Measurements from ENCODE around the gene MEN1. TPM values are rescaled to one million over a fixed set of nuclear protein-coding genes. Genes with fewer than 3 reads are reported as not detected.
A peak's percentile ranks its signal among the peaks of the same experiment; 100 is the strongest.

MEN1 gene
- total and polyA plus RNA-seq, 2 experiments from 2014 or later = 27.7 to 57.5 TPM

DNA sequence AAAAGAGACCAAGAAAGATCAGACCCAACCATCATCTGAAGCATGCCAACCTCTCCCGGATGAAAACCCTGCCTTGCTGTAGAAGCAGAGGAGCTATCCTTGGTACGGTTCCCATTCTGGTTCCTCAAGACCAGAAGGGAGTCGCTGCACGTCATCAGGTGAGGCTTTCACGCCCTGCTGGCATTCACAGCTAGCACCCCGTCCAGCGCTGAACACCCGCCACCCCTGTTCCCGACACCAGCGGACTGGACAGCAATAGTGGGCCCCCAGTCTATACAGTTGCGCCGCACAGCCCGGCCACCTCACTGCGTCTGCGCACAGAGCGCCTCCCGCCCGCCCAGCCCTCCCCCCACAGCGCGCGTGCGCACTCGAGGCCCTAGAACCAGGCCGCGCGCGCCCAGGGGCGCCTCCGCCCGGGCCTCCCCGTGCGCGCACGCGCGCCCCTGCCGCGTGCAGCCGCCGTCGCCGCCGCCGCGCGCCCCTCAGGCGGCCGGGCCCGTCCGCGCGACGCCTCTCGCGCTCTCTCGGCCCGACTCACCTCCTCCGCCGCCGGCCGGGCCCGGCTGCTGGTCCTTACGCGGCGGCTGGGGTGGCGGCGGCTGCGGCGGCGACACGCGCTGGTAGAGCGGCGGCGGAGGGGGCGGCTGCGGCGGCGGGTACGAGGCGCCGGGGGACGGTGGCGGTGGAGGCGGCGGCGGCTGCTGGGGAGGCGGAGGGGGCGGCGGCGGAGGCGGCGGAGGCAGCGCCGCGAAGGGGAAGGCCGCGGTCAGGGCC lies 32.7 kb downstream of the MEN1 start:
- peak overlapping the region; percentile 87 for H3K4me3 ChIP-seq
- TF ChIP-seq, protein P1, sequence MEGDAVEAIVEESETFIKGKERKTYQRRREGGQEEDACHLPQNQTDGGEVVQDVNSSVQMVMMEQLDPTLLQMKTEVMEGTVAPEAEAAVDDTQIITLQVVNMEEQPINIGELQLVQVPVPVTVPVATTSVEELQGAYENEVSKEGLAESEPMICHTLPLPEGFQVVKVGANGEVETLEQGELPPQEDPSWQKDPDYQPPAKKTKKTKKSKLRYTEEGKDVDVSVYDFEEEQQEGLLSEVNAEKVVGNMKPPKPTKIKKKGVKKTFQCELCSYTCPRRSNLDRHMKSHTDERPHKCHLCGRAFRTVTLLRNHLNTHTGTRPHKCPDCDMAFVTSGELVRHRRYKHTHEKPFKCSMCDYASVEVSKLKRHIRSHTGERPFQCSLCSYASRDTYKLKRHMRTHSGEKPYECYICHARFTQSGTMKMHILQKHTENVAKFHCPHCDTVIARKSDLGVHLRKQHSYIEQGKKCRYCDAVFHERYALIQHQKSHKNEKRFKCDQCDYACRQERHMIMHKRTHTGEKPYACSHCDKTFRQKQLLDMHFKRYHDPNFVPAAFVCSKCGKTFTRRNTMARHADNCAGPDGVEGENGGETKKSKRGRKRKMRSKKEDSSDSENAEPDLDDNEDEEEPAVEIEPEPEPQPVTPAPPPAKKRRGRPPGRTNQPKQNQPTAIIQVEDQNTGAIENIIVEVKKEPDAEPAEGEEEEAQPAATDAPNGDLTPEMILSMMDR (IDR thresholded peaks at IDR 0.05; ENCODE audit: low read depth, low read length) = no peak
- H3K27me3 ChIP-seq = no peaks in the 10 kb centered on the region
- peaks cover 35% of the 10 kb centered on the region for H3K36me3 ChIP-seq
- H3K4me1 ChIP-seq (ENCODE audit: low read depth) = peaks cover 21% of the 10 kb centered on the region
- peak overlapping the region; percentile 99 for H3K27ac ChIP-seq
- peak; percentile 83 to 90 for DNase-seq (ENCODE audit: low read depth in 1 of 2, low spot score in 1 of 2)
- no peaks in the 10 kb centered on the region for H3K9me3 ChIP-seq (ENCODE audit: low read depth)

DNA sequence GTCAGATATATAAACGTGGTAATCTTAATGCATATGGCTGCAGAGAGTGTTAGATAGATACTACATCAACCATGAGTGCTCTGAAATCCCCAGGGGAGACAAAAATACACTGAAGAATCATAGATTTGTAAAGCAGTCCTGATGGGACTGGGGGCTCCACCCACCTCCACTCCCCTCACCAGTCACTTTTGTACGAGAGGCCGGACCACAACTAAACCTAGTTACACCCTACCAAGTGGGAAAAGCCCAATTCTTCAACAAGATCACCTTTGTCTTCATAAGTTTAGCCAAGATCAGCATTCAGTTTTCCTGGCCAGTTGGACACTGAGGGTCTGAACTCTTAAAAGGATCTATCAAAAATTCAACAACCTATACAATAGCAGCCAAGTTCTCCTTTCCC lies 33.5 kb downstream of the MEN1 start:
- H3K9me3 ChIP-seq (ENCODE audit: low read depth) = no peaks in the 10 kb centered on the region
- H3K4me1 ChIP-seq (ENCODE audit: low read depth) = peaks cover 21% of the 10 kb centered on the region
- DNase-seq (ENCODE audit: low read depth in 1 of 2, low spot score in 1 of 2) = no peak
- peaks cover 42% of the 10 kb centered on the region for H3K36me3 ChIP-seq
- TF ChIP-seq, protein P1 (IDR thresholded peaks at IDR 0.05; ENCODE audit: low read depth, low read length) = no peak
- H3K27me3 ChIP-seq = no peaks in the 10 kb centered on the region
- H3K27ac ChIP-seq = peak overlapping the region; percentile 69
- H3K4me3 ChIP-seq = peak overlapping the region; percentile 87

DNA sequence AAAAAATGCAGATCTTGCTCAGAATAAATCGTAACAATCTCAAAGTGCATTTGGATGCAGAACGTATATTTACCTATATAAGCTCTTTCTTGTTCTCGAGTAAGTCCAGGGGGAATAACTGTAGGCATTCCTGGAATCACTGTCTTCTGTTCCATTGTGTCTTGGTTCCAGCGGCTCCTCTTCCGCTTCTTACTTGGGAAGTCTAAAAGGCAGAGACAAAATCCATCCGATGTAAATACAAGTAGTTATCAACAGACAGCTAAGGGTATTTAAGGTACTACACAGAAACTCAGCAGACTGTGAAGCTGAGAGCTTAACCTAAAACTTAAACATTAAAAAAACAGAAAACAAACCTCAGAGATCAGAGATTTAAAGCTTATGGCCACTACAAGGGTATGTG lies 33.9 kb downstream of the MEN1 start:
- H3K4me1 ChIP-seq (ENCODE audit: low read depth) = peaks cover 21% of the 10 kb centered on the region
- DNase-seq (ENCODE audit: low read depth in 1 of 2, low spot score in 1 of 2) = no peak
- TF ChIP-seq, protein P1 (IDR thresholded peaks at IDR 0.05; ENCODE audit: low read depth, low read length) = no peak
- peaks cover 47% of the 10 kb centered on the region for H3K36me3 ChIP-seq
- no peak overlapping the region for H3K27ac ChIP-seq
- no peaks in the 10 kb centered on the region for H3K27me3 ChIP-seq
- H3K9me3 ChIP-seq (ENCODE audit: low read depth) = no peaks in the 10 kb centered on the region
- H3K4me3 ChIP-seq = peak overlapping the region; percentile 87

DNA sequence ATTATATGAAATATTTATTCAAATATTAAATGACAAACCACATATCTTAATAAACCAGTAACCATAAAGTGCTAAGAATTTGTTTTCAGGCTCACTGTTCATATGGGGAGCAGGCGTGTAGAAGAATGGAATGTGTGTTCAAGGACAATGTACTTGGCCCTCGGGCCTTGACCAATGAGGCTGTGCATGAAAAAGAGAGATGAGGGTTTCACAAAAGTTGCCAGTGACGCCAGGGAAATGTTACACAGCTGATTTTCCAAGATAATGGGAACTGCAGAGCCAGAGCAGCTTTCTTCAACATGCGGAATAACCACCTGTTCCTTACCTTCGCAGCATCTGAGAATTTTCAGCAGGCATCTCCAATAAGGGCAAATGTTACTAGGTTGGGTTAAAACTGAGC lies 36.2 kb downstream of the MEN1 start:
- Histone ChIP-seq H3K27ac (no peak overlapping the region), H3K4me1 (ENCODE audit: low read depth) (peaks cover 15% of the 10 kb centered on the region)

DNA sequence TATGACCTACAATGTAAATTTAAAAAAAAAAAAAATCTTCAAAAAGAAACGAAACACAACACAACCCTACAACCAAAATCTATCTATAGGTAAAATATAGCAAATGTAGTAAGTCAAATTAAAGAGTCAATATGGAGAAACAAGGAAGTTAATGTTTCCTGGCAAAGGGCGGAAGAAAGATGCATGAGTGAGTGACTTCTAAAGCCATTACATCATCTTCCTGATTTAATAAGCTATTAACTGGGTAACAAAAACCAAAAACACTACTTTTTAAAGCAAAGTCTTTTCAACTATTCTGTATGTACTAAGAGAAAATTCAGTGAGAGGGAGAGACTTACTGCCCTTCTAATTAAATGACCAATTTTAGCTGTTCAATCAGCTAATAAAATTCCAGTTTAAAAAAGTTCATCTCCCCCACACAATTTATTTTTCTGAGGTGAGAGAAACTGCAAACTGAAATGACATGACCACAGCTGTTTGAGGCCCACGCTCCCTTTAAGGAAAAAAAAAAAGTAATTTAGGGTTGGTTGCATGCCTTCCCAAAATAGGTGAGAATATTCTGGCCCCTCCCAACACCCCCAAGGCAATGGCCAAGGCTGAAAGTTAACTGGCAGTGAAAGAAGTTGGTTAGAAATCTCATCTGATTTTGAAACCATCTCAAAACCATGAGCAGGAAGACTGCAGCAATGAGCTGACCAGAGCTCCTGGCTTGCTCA lies 37.9 kb downstream of the MEN1 start:
- peaks cover 87% of the 10 kb centered on the region for H3K36me3 ChIP-seq
- no peaks in the 10 kb centered on the region for H3K27me3 ChIP-seq
- H3K4me3 ChIP-seq = no peak overlapping the region
- TF ChIP-seq, protein P1 (IDR thresholded peaks at IDR 0.05; ENCODE audit: low read depth, low read length) = no peak
- no peaks in the 10 kb centered on the region for H3K9me3 ChIP-seq (ENCODE audit: low read depth)
- H3K27ac ChIP-seq = no peak overlapping the region
- H3K4me1 ChIP-seq (ENCODE audit: low read depth) = peaks cover 15% of the 10 kb centered on the region
- DNase-seq (ENCODE audit: low read depth in 1 of 2, low spot score in 1 of 2) = no peak

More for the DNA sequence above, 36.2 kb downstream of the MEN1 start:
- TF ChIP-seq, protein P1 (IDR thresholded peaks at IDR 0.05; ENCODE audit: low read depth, low read length) = no peak
- Histone ChIP-seq H3K27me3 (no peaks in the 10 kb centered on the region), H3K4me3 (no peak overlapping the region), H3K36me3 (peaks cover 70% of the 10 kb centered on the region), H3K9me3 (ENCODE audit: low read depth) (no peaks in the 10 kb centered on the region)
- no peak for DNase-seq (ENCODE audit: low read depth in 1 of 2, low spot score in 1 of 2)

Measured in cardiac muscle cell (in vitro differentiated cells and primary cell).